Vagina (tissue), 2 donors: Measurements from ENCODE around the gene ATP5IF1. TPM values are rescaled to one million over a fixed set of nuclear protein-coding genes. Genes with fewer than 3 reads are reported as not detected.

ENCODE experiments used
- DNase-seq, 2 donors: peaks; one replicate each; pipeline ENCODE4 v3.0.0-alpha.2; 2017; ENCODE audit errors: extremely low spot score in 2 of 2
- H3K27ac ChIP-seq: fragments of 200-600 bp; sonication (generic); one replicate; pipeline ENCODE4 v1.5.1; 2019
- H3K27me3 ChIP-seq: fragments of 200-600 bp; sonication (generic); one replicate; pipeline ENCODE4 v1.5.1; 2019
- H3K36me3 ChIP-seq, 2 donors: fragments of 200-600 bp; sonication (generic); one replicate each; pipeline ENCODE4 v1.5.1; 2017 to 2019
- H3K4me1 ChIP-seq: fragments of 200-600 bp; sonication (generic); one replicate; pipeline ENCODE4 v1.5.1; 2019
- H3K4me3 ChIP-seq, 2 donors: fragments of 200-600 bp; sonication (generic); 1 replicate in 1 of 2; 2 replicates in 1 of 2; pipeline ENCODE4 v1.5.1; 2016 to 2019
- H3K9me3 ChIP-seq: fragments of 200-600 bp; sonication (generic); one replicate; pipeline ENCODE4 v1.5.1; 2019
- CTCF ChIP-seq, 3 experiments: fragments of 450-650 bp in 2 of 3; fragments of 200-600 bp in 1 of 3; sonication (generic) in 1 of 3; IDR thresholded peaks; one replicate each; pipeline ENCODE4 v1.5.1; 2017 to 2019; ENCODE audit warnings: antibody characterized with exemption in 3 of 3, mild to moderate bottlenecking in 2 of 3, moderate library complexity in 2 of 3
- POLR2A ChIP-seq, 2 donors: fragments of 450-650 bp; IDR thresholded peaks; one replicate each; pipeline ENCODE4 v1.6.1; 2017; ENCODE audit warnings: antibody characterized with exemption in 2 of 2, mild to moderate bottlenecking in 2 of 2, moderate library complexity in 2 of 2
- POLR2AphosphoS5 ChIP-seq, 2 donors: sonication (generic); formaldehyde crosslinking; IDR thresholded peaks; one replicate each; pipeline ENCODE4 v1.9.0; 2017; ENCODE audit warnings: antibody characterized with exemption in 2 of 2, mild to moderate bottlenecking in 2 of 2, low read depth in 1 of 2; ENCODE audit not compliant: insufficient read depth in 1 of 2
- intact Hi-C: fragments of 100-400 bp; cut with DNase I; formaldehyde crosslinking; loops from one replicate; pipeline ENCODE4 v1.15.1; 2023
- total RNA-seq: library from RNA; depleted of rRNA; stranded (reverse); fragments of >200 nt; gene quantifications from one replicate; pipeline ENCODE4 v1.2.3, GENCODE V29; 2016

Gene ATP5IF1
- total RNA-seq, 1 donor from 2014 or later: 224 TPM

DNA sequence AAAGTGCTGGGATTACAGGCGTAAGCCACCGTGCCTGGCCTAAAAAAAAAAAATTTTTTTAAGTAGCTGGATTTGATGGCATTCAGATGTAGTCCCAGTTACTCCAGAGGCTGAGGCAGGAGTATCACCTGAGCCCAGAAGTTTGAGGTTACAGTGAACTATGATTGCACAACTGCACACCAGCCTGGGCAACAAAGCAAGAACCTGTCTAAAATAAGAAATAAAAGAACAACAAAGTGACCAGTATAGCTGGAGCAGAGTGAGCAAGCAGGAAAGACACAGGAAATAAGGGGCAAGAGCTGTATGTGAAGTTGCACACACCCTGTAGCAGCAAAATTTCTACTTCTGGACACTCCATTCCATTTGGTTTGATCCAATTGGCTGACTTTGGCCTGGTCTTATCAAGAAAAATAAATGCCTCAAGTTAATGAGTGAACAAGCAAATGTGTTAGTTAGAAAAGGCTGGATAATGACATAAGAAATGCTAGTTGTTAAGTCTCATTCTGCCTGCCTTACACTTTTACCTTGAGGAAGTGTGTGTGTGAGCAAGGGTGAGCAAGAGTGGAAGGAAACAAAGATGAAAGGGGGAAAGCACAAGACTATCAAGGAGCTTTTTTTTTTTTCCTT lies 7.9 kb downstream of the ATP5IF1 start:
- H3K9me3 ChIP-seq: no peaks in the 10 kb centered on the region
- no peak for DNase-seq
- H3K4me1 ChIP-seq: peaks cover 15% of the 10 kb centered on the region
- H3K27me3 ChIP-seq: no peaks in the 10 kb centered on the region
- no peak overlapping the region for H3K4me3 ChIP-seq
- no peak overlapping the region for H3K27ac ChIP-seq
- TF ChIP-seq CTCF (IDR thresholded peaks at IDR 0.05) (no peak), POLR2AphosphoS5 (IDR thresholded peaks at IDR 0.05; ENCODE audit: insufficient read depth in 1 of 2, low read depth in 1 of 2) (no peak), POLR2A (IDR thresholded peaks at IDR 0.05) (no peak)
- intact Hi-C loops: no loop called here
- no peaks in the 10 kb centered on the region for H3K36me3 ChIP-seq

DNA sequence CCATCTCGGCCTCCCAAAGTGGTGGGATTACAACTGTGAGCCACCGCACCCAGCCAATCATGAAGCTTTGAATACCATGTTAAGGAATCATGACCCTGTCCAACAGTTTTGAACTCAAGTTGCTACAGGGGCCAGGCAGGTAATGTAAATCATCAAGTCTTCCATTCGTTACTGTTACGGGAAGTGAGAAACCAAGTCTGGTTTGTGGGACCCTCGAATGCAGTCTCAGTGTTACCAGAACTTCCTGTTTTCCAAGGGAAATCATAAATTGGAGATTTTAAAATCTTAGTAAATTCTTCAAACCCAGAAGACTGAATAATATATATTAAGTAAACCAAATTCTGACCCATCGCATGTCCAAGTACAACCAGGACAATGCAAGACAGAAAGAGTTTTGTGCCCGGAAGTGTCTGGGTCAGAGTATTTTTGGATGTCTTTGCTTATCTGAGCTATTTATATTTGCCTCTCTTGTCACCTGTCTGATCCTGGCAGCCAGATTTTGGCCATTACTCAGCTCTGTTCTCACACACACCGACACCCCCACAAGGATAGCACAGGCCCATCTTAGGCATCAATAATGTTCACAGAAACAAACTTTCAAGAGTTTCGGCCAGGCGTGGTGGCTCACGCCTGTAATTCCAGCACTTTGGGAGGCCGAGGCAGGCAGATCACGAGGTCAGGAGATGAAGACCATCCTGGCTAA lies 8.8 kb downstream of the ATP5IF1 start:
- Histone ChIP-seq H3K4me1 (peaks cover 24% of the 10 kb centered on the region), H3K4me3 (no peak overlapping the region), H3K36me3 (no peaks in the 10 kb centered on the region), H3K9me3 (no peaks in the 10 kb centered on the region), H3K27me3 (no peaks in the 10 kb centered on the region), H3K27ac (no peak overlapping the region)
- intact Hi-C loops: no loop called here
- no peak for TF ChIP-seq POLR2A (IDR thresholded peaks at IDR 0.05)
- TF ChIP-seq POLR2AphosphoS5 (IDR thresholded peaks at IDR 0.05; ENCODE audit: insufficient read depth in 1 of 2, low read depth in 1 of 2): no peak
- TF ChIP-seq CTCF (IDR thresholded peaks at IDR 0.05): no peak
- no peak for DNase-seq

GRCh38 chr1:28246427-28246832 lies 10.5 kb downstream of the ATP5IF1 start:
- no peak for DNase-seq
- Histone ChIP-seq H3K9me3 (no peaks in the 10 kb centered on the region), H3K4me1 (peaks cover 24% of the 10 kb centered on the region), H3K27me3 (no peaks in the 10 kb centered on the region), H3K4me3 (peak overlapping the region; percentile 45 to 46), H3K27ac (peak overlapping the region; percentile 87), H3K36me3 (no peaks in the 10 kb centered on the region)
- intact Hi-C loops: no loop called here
- TF ChIP-seq CTCF (IDR thresholded peaks at IDR 0.05) (no peak), POLR2AphosphoS5 (IDR thresholded peaks at IDR 0.05; ENCODE audit: insufficient read depth in 1 of 2, low read depth in 1 of 2) (peak in 1 of 2 donors; percentile 25), POLR2A (IDR thresholded peaks at IDR 0.05) (no peak)

DNA sequence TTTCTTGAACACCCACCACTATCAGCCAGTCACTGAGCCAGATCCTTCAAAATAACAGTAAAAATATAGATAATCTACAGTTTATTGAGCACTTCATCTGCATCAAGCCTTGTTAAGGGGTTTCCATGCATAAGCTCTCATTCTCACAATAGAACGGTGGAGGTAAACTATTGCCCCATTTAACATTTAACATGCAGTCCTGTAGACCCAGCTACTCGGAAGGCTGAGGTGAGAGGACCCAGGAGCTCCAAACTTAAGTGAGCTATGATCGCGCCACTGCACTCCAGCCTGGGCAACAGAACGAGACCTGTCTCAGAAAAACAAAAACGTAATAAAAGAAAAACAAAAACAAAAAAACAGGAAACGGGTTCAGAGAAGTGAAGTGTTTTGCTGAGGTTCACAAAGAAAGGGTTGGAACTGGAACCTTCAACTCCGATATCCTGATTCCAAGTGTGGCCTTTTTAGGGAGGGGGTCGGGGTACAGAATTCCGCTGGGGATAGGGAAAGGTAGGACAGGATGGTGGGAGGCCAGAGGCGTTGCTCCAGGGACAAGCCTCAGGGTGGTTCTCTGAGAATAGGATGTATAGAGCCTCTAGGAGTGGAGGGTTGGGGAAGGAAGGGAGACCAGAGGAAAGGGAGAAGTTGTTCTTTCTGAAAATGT lies 11.8 kb downstream of the ATP5IF1 start:
- no peak for DNase-seq

More for the DNA sequence above, 11.8 kb downstream of the ATP5IF1 start:
- TF ChIP-seq CTCF (IDR thresholded peaks at IDR 0.05) (no peak), POLR2AphosphoS5 (IDR thresholded peaks at IDR 0.05; ENCODE audit: insufficient read depth in 1 of 2, low read depth in 1 of 2) (no peak), POLR2A (IDR thresholded peaks at IDR 0.05) (no peak)
- no peaks in the 10 kb centered on the region for H3K9me3 ChIP-seq
- intact Hi-C loops: no loop called here
- H3K27me3 ChIP-seq: no peaks in the 10 kb centered on the region
- peaks cover 24% of the 10 kb centered on the region for H3K4me1 ChIP-seq
- peak overlapping the region; percentile 45 to 46 for H3K4me3 ChIP-seq
- H3K27ac ChIP-seq: peak overlapping the region; percentile 87
- H3K36me3 ChIP-seq: no peaks in the 10 kb centered on the region
